ENCODE results near the gene COL17A1.
A peak's percentile ranks its signal among the peaks of the same experiment; 100 is the strongest.

Gene COL17A1

GRCh38 chr10:104085801-104086400 is at the start of gene COL17A1:
TSS of gene COL17A1 (minus strand) at chr10:104085880. CDS start at chr10:104080673, 5,207 bp downstream.
- no peak for DNase-seq

GRCh38 chr10:104130041-104130440 is 44.4 kb upstream of the COL17A1 start:
- no peak for DNase-seq

- DNase-seq, result no peak
These were observed 42.5 kb upstream of the COL17A1 start for GRCh38 chr10:104128214-104128613.

GRCh38 chr10:104127411-104127810 is 41.7 kb upstream of the COL17A1 start:
- DNase-seq, result no peak

- DNase-seq, result peak in 1 of 6 experiments; percentile 7
These were observed 37.7 kb upstream of the COL17A1 start for GRCh38 chr10:104123397-104123796.

GRCh38 chr10:104122225-104123107 is 36.8 kb upstream of the COL17A1 start:
- DNase-seq, result no peak

- DNase-seq, result peak; percentile 97 to 100 (median 99)
These were observed 36.0 kb upstream of the COL17A1 start, which contains the start of gene SFR1 for GRCh38 chr10:104121485-104122224. TSS of gene SFR1 (plus strand) at chr10:104122171. CDS start at chr10:104122184, 13 bp downstream.

- DNase-seq, result peak; percentile 72 to 88 (median 84)
These were observed 35.3 kb upstream of the COL17A1 start for GRCh38 chr10:104120903-104121484.

- no peak for DNase-seq
These were observed 34.8 kb upstream of the COL17A1 start for GRCh38 chr10:104120512-104120902.

GRCh38 chr10:104119996-104120395 is 34.3 kb upstream of the COL17A1 start:
- DNase-seq, result no peak

GRCh38 chr10:104117839-104118323 is 32.2 kb upstream of the COL17A1 start:
- no peak for DNase-seq

GRCh38 chr10:104113376-104113956 is 27.8 kb upstream of the COL17A1 start:
- DNase-seq, result no peak

GRCh38 chr10:104109908-104110662 is 24.4 kb upstream of the COL17A1 start:
- no peak for DNase-seq

- DNase-seq, result no peak
These were observed 19.2 kb upstream of the COL17A1 start for GRCh38 chr10:104104926-104105325.

GRCh38 chr10:104104418-104104817 is 18.7 kb upstream of the COL17A1 start:
- DNase-seq, result no peak

GRCh38 chr10:104103956-104104355 is 18.3 kb upstream of the COL17A1 start:
- no peak for DNase-seq

GRCh38 chr10:104101902-104102301 is 16.2 kb upstream of the COL17A1 start:
- DNase-seq, result no peak

GRCh38 chr10:104100795-104101194 is 15.1 kb upstream of the COL17A1 start:
- no peak for DNase-seq

GRCh38 chr10:104099941-104100340 is 14.3 kb upstream of the COL17A1 start:
- no peak for DNase-seq

- no peak for DNase-seq
These were observed 13.6 kb upstream of the COL17A1 start for GRCh38 chr10:104099269-104099668.

- no peak for DNase-seq
These were observed 12.8 kb upstream of the COL17A1 start for GRCh38 chr10:104098358-104098925.
